Measurements from ENCODE around the gene ERBIN.
A peak's percentile ranks its signal among the peaks of the same experiment; 100 is the strongest.
"Not testable (repeated sequence)": the region's sequence is repeated elsewhere in the genome, so short reads cannot be mapped to it uniquely, and the experiment has no call there.

The ERBIN gene

GRCh38 chr5:66010476-66010875 is 84.1 kb downstream of the ERBIN start:
- DNase-seq, result no peak

GRCh38 chr5:66012271-66012670 is 85.9 kb downstream of the ERBIN start:
- no peak for DNase-seq

GRCh38 chr5:66013397-66013796 is 87.0 kb downstream of the ERBIN start:
- no peak for DNase-seq

GRCh38 chr5:66013906-66014305 is 87.5 kb downstream of the ERBIN start:
- no peak for DNase-seq

- no peak for DNase-seq
These were observed 89.0 kb downstream of the ERBIN start for GRCh38 chr5:66015196-66015960.

GRCh38 chr5:66021585-66021984 is 95.2 kb downstream of the ERBIN start:
- peak; percentile 11 for DNase-seq

GRCh38 chr5:66039296-66039695 is 112.9 kb downstream of the ERBIN start:
- no peak for DNase-seq

GRCh38 chr5:66039701-66040100 is 113.3 kb downstream of the ERBIN start:
- DNase-seq, result no peak

GRCh38 chr5:66041627-66042026 is 115.3 kb downstream of the ERBIN start:
- no peak for DNase-seq

- DNase-seq, result no peak
These were observed 130.9 kb downstream of the ERBIN start for GRCh38 chr5:66057239-66057638.

- not testable (repeated sequence) for DNase-seq
These were observed 134.9 kb downstream of the ERBIN start for GRCh38 chr5:66061320-66061719.

- DNase-seq, result not testable (repeated sequence)
These were observed 136.7 kb downstream of the ERBIN start for GRCh38 chr5:66063061-66063460.

- no peak for DNase-seq
These were observed 140.5 kb downstream of the ERBIN start for GRCh38 chr5:66066826-66067225.

- DNase-seq, result no peak
These were observed 145.7 kb downstream of the ERBIN start for GRCh38 chr5:66072031-66072430.

GRCh38 chr5:66074901-66075300 is 148.5 kb downstream of the ERBIN start:
- peak; percentile 10 for DNase-seq

GRCh38 chr5:66080664-66081063 is 154.3 kb downstream of the ERBIN start:
- DNase-seq, result no peak

GRCh38 chr5:66089384-66089783 is 163.0 kb downstream of the ERBIN start:
- no peak for DNase-seq

GRCh38 chr5:66100851-66101250 is 174.5 kb downstream of the ERBIN start:
- DNase-seq, result no peak

GRCh38 chr5:66113160-66113559 is 186.8 kb downstream of the ERBIN start:
- no peak for DNase-seq

GRCh38 chr5:66118304-66118703 is 191.9 kb downstream of the ERBIN start:
- DNase-seq, result no peak

- DNase-seq, result no peak
These were observed 196.1 kb downstream of the ERBIN start for GRCh38 chr5:66122379-66123034.

- no peak for DNase-seq
These were observed 202.8 kb downstream of the ERBIN start for GRCh38 chr5:66129144-66129543.

- no peak for DNase-seq
These were observed 204.1 kb downstream of the ERBIN start for GRCh38 chr5:66130493-66130892.

All from NCI-H2171 treated with DMSO at 0.1 percent for 48 hours (cell line).